Activated T-helper 2 cell treated with anti-CD3 and anti-CD28 coated beads, Interferon-gamma antibody, Interleukin-2, Interleukin-4, amounts not matched to agents 10 μg/mL and 5 μg/mL and 100 μg/mL, durations not matched to agents 14 hours and 24 hours and 36 hours (primary cell): Measurements from ENCODE around the gene JPH2. TPM values are rescaled to one million over a fixed set of nuclear protein-coding genes. Genes with fewer than 3 reads are reported as not detected.

Experiments
- DNase-seq: peaks from one replicate; pipeline ENCODE4 v3.0.0; 2021; ENCODE audit warnings: low spot score
- H3K27ac Mint-ChIP-seq: one replicate; pipeline ENCODE4 v1.8.0; 2021; ENCODE audit warnings: mixed read lengths
- H3K27me3 Mint-ChIP-seq: one replicate; pipeline ENCODE4 v1.8.0; 2021; ENCODE audit warnings: low read depth, mixed read lengths
- H3K36me3 Mint-ChIP-seq: one replicate; pipeline ENCODE4 v1.8.0; 2021; ENCODE audit warnings: low read depth, mixed read lengths
- H3K4me1 Mint-ChIP-seq: one replicate; pipeline ENCODE4 v1.8.0; 2021; ENCODE audit warnings: low read depth, mixed read lengths
- H3K4me3 Mint-ChIP-seq: one replicate; pipeline ENCODE4 v1.8.0; 2021; ENCODE audit warnings: low read depth, mild to moderate bottlenecking, moderate library complexity, mixed read lengths
- H3K9me3 Mint-ChIP-seq: one replicate; pipeline ENCODE4 v1.8.0; 2021; ENCODE audit warnings: mixed read lengths
- intact Hi-C: fragments of 100-400 bp; cut with micrococcal nuclease; formaldehyde crosslinking; loops from one replicate; pipeline ENCODE4 v1.15.1; 2023
- total RNA-seq: library from RNA; stranded (reverse); gene quantifications from 2 replicates; pipeline ENCODE4 v1.2.3, GENCODE V29; 2022

The JPH2 gene
- total RNA-seq, 1 donor from 2014 or later: not detected

DNA sequence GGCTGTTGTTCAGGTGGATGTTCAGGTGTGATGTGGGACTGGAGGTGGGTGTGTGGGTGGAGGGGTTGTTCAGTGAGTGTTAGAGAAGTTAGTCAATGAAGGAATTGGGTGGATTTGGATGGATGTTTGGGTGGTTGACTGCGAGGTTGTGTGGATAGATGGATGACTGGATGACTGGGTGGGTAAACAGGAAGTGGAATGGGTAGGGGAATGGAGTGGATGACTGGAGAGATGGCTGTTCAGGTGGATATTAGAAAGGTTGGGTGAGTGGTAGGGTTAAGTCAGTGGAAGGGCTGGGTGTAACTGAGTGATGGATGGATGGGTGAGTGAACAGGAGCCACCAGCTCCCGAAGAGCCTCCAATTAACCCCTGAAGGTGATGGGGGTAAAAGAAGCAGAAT is 27.9 kb downstream of the JPH2 start:
- no peaks in the 10 kb centered on the region for H3K4me1 Mint-ChIP-seq
- H3K4me3 Mint-ChIP-seq: no peak overlapping the region
- H3K27ac Mint-ChIP-seq: no peak overlapping the region
- peaks cover 28% of the 10 kb centered on the region for H3K27me3 Mint-ChIP-seq
- no peak for DNase-seq
- intact Hi-C loops: no loop called here
- H3K36me3 Mint-ChIP-seq: no peaks in the 10 kb centered on the region
- no peaks in the 10 kb centered on the region for H3K9me3 Mint-ChIP-seq

- intact Hi-C loops: no loop called here
- DNase-seq: no peak
- Mint-ChIP-seq H3K4me1 (peaks cover 3% of the 10 kb centered on the region), H3K36me3 (no peaks in the 10 kb centered on the region), H3K27me3 (peaks cover 22% of the 10 kb centered on the region), H3K9me3 (no peaks in the 10 kb centered on the region), H3K27ac (no peak overlapping the region), H3K4me3 (no peak overlapping the region)
Measured at GRCh38 chr20:44157061-44157460, 29.9 kb downstream of the JPH2 start.

DNA sequence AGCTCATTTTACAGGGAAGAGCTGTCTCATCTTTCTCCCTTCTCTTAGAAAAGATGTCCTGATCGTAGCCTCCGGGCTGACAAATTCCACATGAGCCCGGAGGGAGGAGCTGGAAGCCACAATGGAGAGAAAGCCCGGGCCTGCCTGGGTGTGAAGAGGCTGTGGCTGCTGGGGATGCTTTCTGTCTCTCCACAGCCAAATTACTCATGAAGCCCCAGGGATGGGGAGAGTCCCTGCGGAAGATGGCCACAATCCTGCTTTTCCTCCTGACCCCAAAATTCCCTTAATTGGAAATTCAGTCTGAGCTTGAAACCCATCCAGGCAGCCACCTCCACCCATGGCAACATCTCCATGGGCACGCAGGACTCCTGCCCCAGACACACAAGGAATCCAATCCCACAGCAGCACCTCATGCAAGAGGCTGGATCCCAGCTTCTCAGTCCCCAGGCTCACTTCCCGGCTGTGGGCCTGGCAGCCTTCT is 32.4 kb downstream of the JPH2 start:
- no peak overlapping the region for H3K4me3 Mint-ChIP-seq
- intact Hi-C loops: no loop called here
- no peak overlapping the region for H3K27ac Mint-ChIP-seq
- H3K36me3 Mint-ChIP-seq: no peaks in the 10 kb centered on the region
- peaks cover 3% of the 10 kb centered on the region for H3K4me1 Mint-ChIP-seq
- H3K27me3 Mint-ChIP-seq: peaks cover 22% of the 10 kb centered on the region
- DNase-seq: no peak
- H3K9me3 Mint-ChIP-seq: no peaks in the 10 kb centered on the region

- intact Hi-C loops: no loop called here
- Mint-ChIP-seq H3K4me3 (no peak overlapping the region), H3K27me3 (peaks cover 16% of the 10 kb centered on the region), H3K27ac (no peak overlapping the region), H3K4me1 (peaks cover 3% of the 10 kb centered on the region), H3K9me3 (no peaks in the 10 kb centered on the region), H3K36me3 (no peaks in the 10 kb centered on the region)
- no peak for DNase-seq
Measured at GRCh38 chr20:44153636-44154043, 33.3 kb downstream of the JPH2 start.

DNA sequence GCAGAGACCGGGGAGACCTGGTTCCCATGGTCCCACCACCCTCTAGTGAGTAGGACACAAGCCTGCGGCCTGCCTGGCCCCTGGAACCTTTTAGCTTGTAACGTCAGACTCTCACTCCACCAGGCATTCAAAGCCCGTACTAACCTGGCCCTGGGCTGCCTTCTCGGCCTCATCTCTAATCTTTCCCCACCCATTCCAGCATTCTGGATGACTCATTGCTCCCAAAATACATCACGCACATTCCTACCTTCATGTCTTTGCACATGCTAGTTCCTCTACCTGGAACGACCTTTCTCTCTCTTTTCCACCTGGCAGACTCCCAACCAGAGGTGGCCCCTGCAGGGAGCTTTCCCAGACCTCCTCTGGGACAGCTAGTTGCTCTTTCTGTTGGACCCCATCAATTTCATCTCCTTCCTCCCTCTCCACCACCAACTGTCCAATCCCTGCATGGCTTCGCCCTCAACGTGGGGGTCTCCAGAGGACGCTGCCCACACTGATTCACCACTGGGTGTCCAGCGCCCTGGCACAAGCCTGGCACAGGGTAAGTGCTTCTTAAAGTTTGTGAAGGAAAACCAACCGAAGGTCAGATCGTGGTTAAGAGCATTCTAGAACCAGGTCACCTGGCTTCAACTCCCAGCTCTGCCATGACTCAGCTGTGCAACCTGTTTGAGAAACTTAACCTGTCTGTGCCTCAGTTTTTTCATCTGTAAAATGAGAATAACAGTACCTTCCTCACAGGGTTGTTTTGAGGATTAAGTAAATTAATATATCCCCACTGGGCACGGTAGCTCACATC is 35.2 kb downstream of the JPH2 start:
- H3K9me3 Mint-ChIP-seq: no peaks in the 10 kb centered on the region
- no peak overlapping the region for H3K4me3 Mint-ChIP-seq
- no peak overlapping the region for H3K27ac Mint-ChIP-seq
- H3K4me1 Mint-ChIP-seq: peaks cover 3% of the 10 kb centered on the region
- intact Hi-C loops: no loop called here
- DNase-seq: no peak
- H3K36me3 Mint-ChIP-seq: no peaks in the 10 kb centered on the region
- H3K27me3 Mint-ChIP-seq: peaks cover 6% of the 10 kb centered on the region

DNA sequence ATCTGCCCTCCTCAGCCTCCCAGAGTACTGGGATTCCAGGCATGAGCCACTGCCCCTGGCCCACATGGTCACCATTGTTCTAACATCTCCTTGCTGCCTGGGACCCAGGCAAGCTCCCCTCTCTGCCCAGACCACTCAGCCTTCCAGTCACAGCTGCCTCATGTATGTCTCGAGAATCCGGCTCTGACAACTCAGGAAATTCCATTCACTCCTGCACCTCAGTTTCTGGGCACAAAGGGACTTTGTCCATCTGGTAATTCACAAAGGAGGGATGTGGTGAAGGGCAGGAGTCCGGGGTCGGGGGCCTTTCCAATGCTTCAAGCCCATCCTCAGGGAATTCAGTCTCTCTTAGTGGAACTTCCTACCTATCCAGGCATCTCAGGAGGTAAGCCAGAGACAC is 40.7 kb downstream of the JPH2 start:
- no peaks in the 10 kb centered on the region for H3K27me3 Mint-ChIP-seq
- H3K4me3 Mint-ChIP-seq: no peak overlapping the region
- no peaks in the 10 kb centered on the region for H3K9me3 Mint-ChIP-seq
- no peaks in the 10 kb centered on the region for H3K36me3 Mint-ChIP-seq
- H3K4me1 Mint-ChIP-seq: no peaks in the 10 kb centered on the region
- intact Hi-C loops: no loop called here
- H3K27ac Mint-ChIP-seq: no peak overlapping the region
- no peak for DNase-seq

- H3K4me1 Mint-ChIP-seq: no peaks in the 10 kb centered on the region
- no peaks in the 10 kb centered on the region for H3K9me3 Mint-ChIP-seq
- no peak overlapping the region for H3K4me3 Mint-ChIP-seq
- H3K27ac Mint-ChIP-seq: no peak overlapping the region
- no peak for DNase-seq
- H3K27me3 Mint-ChIP-seq: no peaks in the 10 kb centered on the region
- intact Hi-C loops: no loop called here
- no peaks in the 10 kb centered on the region for H3K36me3 Mint-ChIP-seq
Measured at GRCh38 chr20:44145131-44145775, 41.7 kb downstream of the JPH2 start.

DNA sequence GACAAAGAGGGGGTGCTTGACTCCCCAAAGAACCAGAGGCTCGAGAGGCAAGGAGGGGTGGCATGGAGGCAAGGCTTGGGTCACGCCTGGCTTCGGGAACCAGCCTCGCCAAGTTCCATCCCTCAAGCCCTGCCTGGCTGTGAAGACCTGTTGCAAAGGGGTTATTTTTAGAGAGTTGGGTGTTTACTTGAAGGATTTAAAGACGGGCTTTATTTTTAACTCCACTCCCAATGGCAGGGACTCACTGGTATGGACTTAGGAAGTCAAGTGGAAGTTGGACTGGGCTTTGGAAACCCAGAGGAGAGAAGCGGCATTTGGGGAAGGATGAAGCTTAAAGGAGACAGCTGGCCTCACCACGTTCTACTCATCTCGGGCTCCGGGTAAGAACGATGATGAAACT is 43.1 kb downstream of the JPH2 start:
- Mint-ChIP-seq H3K27ac (no peak overlapping the region), H3K4me3 (no peak overlapping the region), H3K36me3 (no peaks in the 10 kb centered on the region), H3K4me1 (no peaks in the 10 kb centered on the region), H3K9me3 (no peaks in the 10 kb centered on the region), H3K27me3 (peaks cover 3% of the 10 kb centered on the region)
- intact Hi-C loops: no loop called here
- no peak for DNase-seq

- Mint-ChIP-seq H3K4me3 (no peak overlapping the region), H3K4me1 (no peaks in the 10 kb centered on the region), H3K27ac (no peak overlapping the region), H3K9me3 (no peaks in the 10 kb centered on the region), H3K36me3 (no peaks in the 10 kb centered on the region), H3K27me3 (peaks cover 4% of the 10 kb centered on the region)
- intact Hi-C loops: no loop called here
- no peak for DNase-seq
Measured at GRCh38 chr20:44142413-44142812, 44.6 kb downstream of the JPH2 start.

DNA sequence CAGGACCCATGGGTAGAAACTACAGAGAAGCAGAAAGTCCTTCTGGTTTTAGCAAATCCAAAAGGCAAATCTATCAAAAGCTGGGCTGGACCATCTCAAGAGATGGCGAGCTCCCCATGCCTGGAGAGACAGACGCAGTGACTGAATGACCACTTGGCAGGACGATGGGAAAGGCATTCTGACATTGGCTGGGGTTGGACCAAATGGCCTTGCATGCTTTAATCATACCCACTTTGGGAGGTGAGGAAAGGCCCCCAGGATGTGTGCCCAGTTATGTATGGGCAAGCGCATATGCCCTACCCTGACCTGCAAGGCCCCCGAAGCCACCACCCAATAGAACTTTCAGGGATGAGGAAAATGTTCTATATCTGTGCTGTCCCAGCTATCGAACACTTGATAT is 45.1 kb downstream of the JPH2 start:
- no peaks in the 10 kb centered on the region for H3K9me3 Mint-ChIP-seq
- no peaks in the 10 kb centered on the region for H3K36me3 Mint-ChIP-seq
- DNase-seq: no peak
- no peak overlapping the region for H3K27ac Mint-ChIP-seq
- intact Hi-C loops: no loop called here
- no peaks in the 10 kb centered on the region for H3K4me1 Mint-ChIP-seq
- H3K4me3 Mint-ChIP-seq: no peak overlapping the region
- peaks cover 4% of the 10 kb centered on the region for H3K27me3 Mint-ChIP-seq

- Mint-ChIP-seq H3K9me3 (no peaks in the 10 kb centered on the region), H3K27ac (no peak overlapping the region), H3K36me3 (no peaks in the 10 kb centered on the region), H3K4me1 (no peaks in the 10 kb centered on the region), H3K27me3 (peaks cover 9% of the 10 kb centered on the region), H3K4me3 (no peak overlapping the region)
- intact Hi-C loops: loop anchor here (5.0 kb wide), 1 partner anchor 53 kb away; no protein-coding TSS in a partner anchor
- no peak for DNase-seq
Measured at GRCh38 chr20:44138867-44139266, 48.1 kb downstream of the JPH2 start.

GRCh38 chr20:44137266-44137801 is 49.7 kb downstream of the JPH2 start:
- Mint-ChIP-seq H3K4me1 (no peaks in the 10 kb centered on the region), H3K4me3 (no peak overlapping the region), H3K36me3 (no peaks in the 10 kb centered on the region), H3K27me3 (peaks cover 11% of the 10 kb centered on the region), H3K27ac (no peak overlapping the region), H3K9me3 (no peaks in the 10 kb centered on the region)
- intact Hi-C loops: loop anchor here (5.0 kb wide), 1 partner anchor 55 kb away; no protein-coding TSS in a partner anchor
- no peak for DNase-seq
